Esophagus squamous epithelium (tissue), 5 donors: ENCODE data around the gene SS18L1. TPM values are rescaled to one million over a fixed set of nuclear protein-coding genes. Genes with fewer than 3 reads are reported as not detected.
A peak's percentile ranks its signal among the peaks of the same experiment; 100 is the strongest.

Source experiments
- DNase-seq: peaks from one replicate; lab custom pipeline; 2025; lab: John Stamatoyannopoulos, UW
- H3K27ac ChIP-seq, 4 donors: fragments of 200-600 bp; sonication (generic); one replicate each; pipeline ENCODE4 v1.5.1; 2016 to 2019; ENCODE audit warnings: mild to moderate bottlenecking in 1 of 4
- H3K27me3 ChIP-seq, 4 donors: fragments of 200-600 bp; sonication (generic); 1 replicate in 3 of 4; 2 replicates in 1 of 4; pipeline versions ENCODE4 v1.5.1 to v1.6.0; 2017 to 2021; ENCODE audit warnings: antibody characterized with exemption in 1 of 4
- H3K36me3 ChIP-seq, 3 donors: fragments of 200-600 bp; sonication (generic); one replicate each; pipeline ENCODE4 v1.5.1; 2016 to 2019
- H3K4me1 ChIP-seq, 3 donors: fragments of 200-600 bp; sonication (generic); one replicate each; pipeline ENCODE4 v1.5.1; 2017 to 2019
- H3K4me3 ChIP-seq, 4 donors: fragments of 200-600 bp; sonication (generic); 1 replicate in 3 of 4; 2 replicates in 1 of 4; pipeline ENCODE4 v1.5.1; 2016 to 2019; ENCODE audit warnings: mild to moderate bottlenecking in 2 of 4, moderate library complexity in 1 of 4
- H3K9me3 ChIP-seq, 3 donors: fragments of 200-600 bp; sonication (generic); one replicate each; pipeline ENCODE4 v1.5.1; 2016 to 2019
- POLR2A ChIP-seq, 4 donors: fragments of 450-650 bp; IDR thresholded peaks; one replicate each; pipeline ENCODE4 v1.6.1; 2017; ENCODE audit warnings: antibody characterized with exemption in 4 of 4, mild to moderate bottlenecking in 4 of 4, moderate library complexity in 3 of 4
- WGBS, 2 donors: methylation state at CpG; one replicate each; pipeline ENCODE4 v1.1.5; 2018; 5-methylcytosine and 5-hydroxymethylcytosine counted together
- intact Hi-C: fragments of 100-400 bp; cut with DNase I; formaldehyde crosslinking; loops from one replicate; pipeline ENCODE4 v1.15.0; 2022
- total RNA-seq, 4 donors: library from RNA; depleted of rRNA; stranded (reverse); fragments of >200 nt; gene quantifications; one replicate each; pipeline ENCODE4 v1.1.0, GENCODE V29; 2016
- TF ChIP-seq, protein P1 (sequence below), 6 experiments: fragments of 450-650 bp in 4 of 6; fragments of 200-600 bp in 2 of 6; sonication (generic) in 2 of 6; IDR thresholded peaks; one replicate each; pipeline ENCODE4 v1.5.1; 2016 to 2019; ENCODE audit warnings: antibody characterized with exemption in 6 of 6, mild to moderate bottlenecking in 4 of 6, moderate library complexity in 4 of 6
- donor health status: DM: yes; HTN: yes; CAD: no.

SS18L1 gene
- total RNA-seq, 4 donors from 2014 or later: 7.8 to 24.5 (median 15.0) TPM

DNA sequence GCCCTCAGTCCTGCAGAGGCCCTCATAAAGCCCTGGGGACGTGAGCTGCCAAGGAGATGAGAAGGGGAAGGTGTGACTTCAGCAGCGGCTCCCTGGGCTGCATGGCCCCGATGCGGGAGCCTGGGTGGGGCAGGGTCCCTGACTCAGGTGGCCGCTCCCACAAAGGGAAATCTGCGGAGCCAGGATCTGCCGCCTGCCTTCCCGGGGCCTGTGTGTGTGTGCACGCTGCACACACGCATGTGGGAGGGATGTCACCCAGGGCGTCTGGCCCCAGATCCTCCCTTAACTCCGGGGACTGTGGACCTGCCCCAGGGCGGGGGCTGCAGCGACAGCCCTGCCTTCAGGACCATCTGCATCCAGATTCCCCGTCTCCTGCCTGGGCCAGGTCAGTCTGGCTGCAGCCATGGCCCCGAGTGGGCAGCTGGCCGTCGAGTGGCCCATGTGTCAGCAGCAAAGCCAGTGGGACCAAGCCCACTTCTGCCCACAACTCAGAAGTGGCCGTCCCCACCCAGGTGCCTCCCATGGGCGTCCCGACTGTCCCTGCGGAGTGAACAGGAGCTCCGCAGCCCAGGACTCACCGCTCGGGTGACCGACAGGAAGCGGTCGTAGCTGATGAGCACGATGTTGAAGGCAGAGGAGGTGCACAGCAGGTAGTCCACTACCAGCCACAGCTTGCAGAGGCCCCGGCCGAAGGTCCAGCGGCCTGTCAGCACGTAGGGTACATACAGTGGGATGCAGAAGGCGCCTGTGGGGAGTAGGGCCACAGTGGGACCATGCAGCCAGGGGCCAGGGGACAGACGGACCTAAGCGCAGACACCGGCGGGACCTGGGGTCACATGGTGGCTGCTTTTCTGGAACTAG is 74.6 kb downstream of the SS18L1 start:
- no peak overlapping the region for H3K27ac ChIP-seq
- H3K9me3 ChIP-seq: no peaks in the 10 kb centered on the region
- H3K36me3 ChIP-seq: no peaks in the 10 kb centered on the region
- TF ChIP-seq POLR2A (IDR thresholded peaks at IDR 0.05): no peak
- TF ChIP-seq, protein P1, sequence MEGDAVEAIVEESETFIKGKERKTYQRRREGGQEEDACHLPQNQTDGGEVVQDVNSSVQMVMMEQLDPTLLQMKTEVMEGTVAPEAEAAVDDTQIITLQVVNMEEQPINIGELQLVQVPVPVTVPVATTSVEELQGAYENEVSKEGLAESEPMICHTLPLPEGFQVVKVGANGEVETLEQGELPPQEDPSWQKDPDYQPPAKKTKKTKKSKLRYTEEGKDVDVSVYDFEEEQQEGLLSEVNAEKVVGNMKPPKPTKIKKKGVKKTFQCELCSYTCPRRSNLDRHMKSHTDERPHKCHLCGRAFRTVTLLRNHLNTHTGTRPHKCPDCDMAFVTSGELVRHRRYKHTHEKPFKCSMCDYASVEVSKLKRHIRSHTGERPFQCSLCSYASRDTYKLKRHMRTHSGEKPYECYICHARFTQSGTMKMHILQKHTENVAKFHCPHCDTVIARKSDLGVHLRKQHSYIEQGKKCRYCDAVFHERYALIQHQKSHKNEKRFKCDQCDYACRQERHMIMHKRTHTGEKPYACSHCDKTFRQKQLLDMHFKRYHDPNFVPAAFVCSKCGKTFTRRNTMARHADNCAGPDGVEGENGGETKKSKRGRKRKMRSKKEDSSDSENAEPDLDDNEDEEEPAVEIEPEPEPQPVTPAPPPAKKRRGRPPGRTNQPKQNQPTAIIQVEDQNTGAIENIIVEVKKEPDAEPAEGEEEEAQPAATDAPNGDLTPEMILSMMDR (IDR thresholded peaks at IDR 0.05): no peak
- H3K4me1 ChIP-seq: peaks cover 11 to 30% (median 24%) of the 10 kb centered on the region in 3 donors
- no peak overlapping the region for H3K4me3 ChIP-seq
- WGBS, 2 donors: 61% methylated on average over 10 of the region's 38 CpGs; no CpG with 5 or more reads in 1 of the 2 donors
- peaks cover 11 to 96% (median 32%) of the 10 kb centered on the region in 4 donors for H3K27me3 ChIP-seq
- DNase-seq: no peak
- intact Hi-C loops: no loop called here

DNA sequence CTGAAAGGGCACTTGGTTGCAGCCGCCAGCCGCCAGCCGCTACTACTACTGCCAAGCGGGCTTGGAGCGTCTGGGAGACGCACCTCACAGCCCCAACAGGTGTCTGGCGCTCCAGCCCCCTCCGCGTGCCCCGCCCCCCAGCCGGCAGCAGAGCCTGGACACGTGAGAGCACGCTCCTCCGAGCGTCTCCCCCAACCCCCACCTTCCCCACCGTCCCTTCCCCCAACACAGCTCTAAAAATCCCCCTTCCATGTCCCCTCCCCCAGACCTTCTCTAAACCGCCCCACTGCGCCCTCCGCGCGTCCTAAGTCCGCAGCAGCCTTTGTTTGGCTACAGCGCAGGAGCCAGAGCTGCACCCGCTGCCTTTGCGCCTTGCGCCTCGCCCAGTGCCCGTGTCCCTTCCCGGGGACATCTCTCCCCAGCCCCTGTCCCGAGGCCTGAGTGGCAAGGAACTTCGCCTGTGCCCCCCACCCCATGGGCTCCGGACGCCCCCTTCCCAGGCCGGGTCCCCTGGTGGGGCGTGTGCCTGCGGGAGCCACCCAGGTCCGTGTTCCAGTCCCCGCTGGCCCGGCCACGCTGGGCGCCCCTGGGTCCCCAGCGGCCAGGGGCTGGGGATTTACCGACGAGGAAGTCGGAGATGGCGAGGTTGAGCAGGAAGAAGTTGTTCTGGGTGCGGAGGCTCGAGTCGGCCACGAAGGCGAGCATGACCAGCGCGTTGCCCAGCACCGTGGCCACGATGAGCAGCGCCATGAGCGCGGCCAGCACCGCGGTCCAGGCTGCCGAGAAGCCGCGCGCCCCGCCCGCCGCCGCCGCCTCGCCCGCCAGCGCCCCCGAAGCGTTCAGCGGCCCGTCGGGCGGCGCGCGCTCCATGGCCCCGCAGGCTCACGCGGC is 75.8 kb downstream of the SS18L1 start:
- H3K9me3 ChIP-seq: no peaks in the 10 kb centered on the region
- H3K4me3 ChIP-seq: peak overlapping the region in 3 of 4 donors; percentile 28 to 62 (median 48)
- 0 to 3% methylated on average over 3 to 18 of the region's 84 CpGs for WGBS, 2 donors
- DNase-seq: no peak
- no peak overlapping the region for H3K27ac ChIP-seq
- H3K36me3 ChIP-seq: no peaks in the 10 kb centered on the region
- intact Hi-C loops: no loop called here
- TF ChIP-seq, protein P1 (IDR thresholded peaks at IDR 0.05): no peak
- no peak for TF ChIP-seq POLR2A (IDR thresholded peaks at IDR 0.05)
- peaks cover 11 to 30% (median 24%) of the 10 kb centered on the region in 3 donors for H3K4me1 ChIP-seq
- H3K27me3 ChIP-seq: peaks cover 11 to 100% (median 32%) of the 10 kb centered on the region in 4 donors

DNA sequence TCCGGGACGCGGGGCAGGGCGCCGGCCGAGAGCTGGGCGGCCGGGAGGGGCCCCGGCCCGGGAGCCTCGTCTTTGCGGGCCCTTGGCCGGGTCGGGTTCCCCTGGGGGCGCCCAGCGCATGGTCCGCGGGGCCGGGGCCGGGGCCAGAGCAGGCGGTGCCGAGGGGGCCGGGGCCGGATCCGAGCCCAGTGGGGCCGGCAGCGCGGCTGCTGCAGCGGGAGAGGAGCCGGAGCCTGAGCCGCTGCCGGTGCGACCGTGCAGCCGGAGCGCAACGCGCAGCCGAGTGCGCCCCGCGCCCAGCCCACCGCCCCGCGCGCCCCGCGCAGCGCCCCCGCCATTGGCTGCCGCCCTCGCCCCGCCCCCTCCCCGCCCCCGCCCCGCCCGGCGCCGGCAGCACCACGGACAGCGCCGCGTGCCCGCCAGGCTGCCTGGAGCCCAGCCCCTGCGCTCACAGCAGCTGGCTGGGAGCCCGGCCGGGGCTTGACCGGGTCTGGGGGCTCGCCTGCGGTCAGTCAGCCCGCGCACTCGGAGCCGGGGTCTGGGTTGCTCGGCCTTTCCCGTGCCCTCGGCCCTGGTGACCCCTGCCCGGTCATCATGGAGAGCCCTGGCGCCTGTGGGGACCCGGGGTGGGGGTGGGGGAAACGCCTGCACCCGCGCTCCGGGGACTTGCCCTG is 76.6 kb downstream of the SS18L1 start, which contains the start of gene HRH3:
Gene HRH3 (minus strand): TSS at position 287 of the 674 bp plus-strand sequence. CDS start 308 bp downstream, outside the sequence.
- intact Hi-C loops: no loop called here
- H3K4me3 ChIP-seq: peak within 1 kb of the TSS; percentile 17 to 62 (median 38)
- no CpG with 5 or more reads among the region's 84 CpGs for WGBS, 2 donors

DNA sequence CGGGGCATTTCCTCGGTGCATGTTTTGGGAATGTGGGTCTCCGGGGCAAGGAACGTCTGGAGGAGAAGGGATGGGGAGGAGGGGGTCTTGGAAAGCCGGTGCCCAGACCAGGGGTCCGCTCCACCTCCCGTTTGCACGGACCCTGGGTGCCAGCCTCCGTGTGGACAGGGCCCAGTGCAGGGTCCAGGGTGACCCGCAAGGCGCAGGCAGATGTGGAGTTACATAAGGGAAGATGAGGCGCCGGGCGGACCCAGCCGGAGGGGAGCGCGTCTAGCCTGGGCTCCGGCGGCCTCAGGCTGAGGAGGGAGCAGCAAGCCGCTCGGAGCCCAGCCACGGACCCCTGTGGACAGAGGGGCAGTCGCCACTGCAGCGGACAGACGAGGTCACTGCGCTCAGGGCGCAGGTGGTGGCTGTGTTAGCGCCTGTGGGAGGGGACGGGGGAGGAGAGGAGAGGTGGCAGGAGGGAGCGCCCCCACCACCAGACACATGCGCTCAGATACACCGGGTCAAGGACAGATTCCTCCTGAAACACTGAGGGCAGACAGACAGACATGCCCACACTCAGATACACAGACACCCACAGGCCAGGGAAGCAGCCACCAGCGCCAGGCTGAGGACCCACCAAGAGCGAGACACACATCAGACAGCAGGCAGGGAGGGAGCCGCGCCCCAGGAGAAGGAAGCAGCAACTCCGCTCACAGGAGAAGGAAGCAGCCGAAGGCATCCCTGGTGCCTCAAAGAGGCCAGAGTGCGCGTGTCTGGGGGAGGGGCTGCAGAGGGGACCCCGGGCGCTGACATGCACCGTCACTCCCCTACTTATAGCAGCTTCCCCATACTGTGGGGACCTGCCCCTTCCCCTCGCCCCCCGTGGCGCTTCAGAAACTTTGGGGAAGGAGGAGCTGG is 77.3 kb downstream of the SS18L1 start:
- H3K9me3 ChIP-seq: no peaks in the 10 kb centered on the region
- TF ChIP-seq POLR2A (IDR thresholded peaks at IDR 0.05): no peak
- TF ChIP-seq, protein P1 (IDR thresholded peaks at IDR 0.05): no peak
- H3K36me3 ChIP-seq: no peaks in the 10 kb centered on the region
- 1 to 9% methylated on average over 14 to 19 of the region's 46 CpGs for WGBS, 2 donors
- intact Hi-C loops: no loop called here
- no peak for DNase-seq
- H3K4me3 ChIP-seq: peak overlapping the region in 1 of 4 donors; percentile 62
- peaks cover 11 to 30% (median 24%) of the 10 kb centered on the region in 3 donors for H3K4me1 ChIP-seq
- no peak overlapping the region for H3K27ac ChIP-seq
- H3K27me3 ChIP-seq: peaks cover 11 to 100% (median 32%) of the 10 kb centered on the region in 4 donors

More for the DNA sequence above, 76.6 kb downstream of the SS18L1 start, which contains the start of gene HRH3:
- no peaks in the 10 kb centered on the region for H3K9me3 ChIP-seq
- no peaks in the 10 kb centered on the region for H3K36me3 ChIP-seq
- no peak within 1 kb of the TSS for H3K27ac ChIP-seq
- peaks cover 11 to 30% (median 24%) of the 10 kb centered on the region in 3 donors for H3K4me1 ChIP-seq
- TF ChIP-seq POLR2A (IDR thresholded peaks at IDR 0.05): no peak
- TF ChIP-seq, protein P1 (IDR thresholded peaks at IDR 0.05): no peak
- H3K27me3 ChIP-seq: peaks cover 11 to 100% (median 32%) of the 10 kb centered on the region in 4 donors
- no peak for DNase-seq
